DND-41 (cell line): ENCODE data around the gene SIRT6.
"Not testable (repeated sequence)": the region's sequence is repeated elsewhere in the genome, so short reads cannot be mapped to it uniquely, and the experiment has no call there.

Source experiments
- ATAC-seq: fragments of 200-7000 bp; cut with Tn5 transposase; 3 replicates; pipeline ENCODE4 v1.9.1; 2021; ENCODE audit warnings: low read depth; ENCODE audit not compliant: insufficient read depth
- DNase-seq: peaks from one replicate; pipeline ENCODE4 v3.0.0-alpha.2; 2020
- H2AFZ ChIP-seq: 2 replicates; pipeline ENCODE4 v1.6.0; 2012; ENCODE audit warnings: low read depth, low read length
- H3K27ac ChIP-seq: 2 replicates; pipeline ENCODE4 v1.5.1; 2012; ENCODE audit warnings: low read length, inconsistent platforms
- H3K27me3 ChIP-seq: fragments of 200-600 bp; sonication (generic); 2 replicates; pipeline ENCODE4 v1.6.0; 2012; ENCODE audit warnings: low read length, mild to moderate bottlenecking, inconsistent platforms; ENCODE audit not compliant: insufficient read depth, poor library complexity
- H3K36me3 ChIP-seq: 2 replicates; pipeline ENCODE4 v1.5.1; 2012; ENCODE audit warnings: low read length, inconsistent platforms; ENCODE audit not compliant: insufficient read depth
- H3K4me1 ChIP-seq: 2 replicates; pipeline ENCODE4 v1.5.1; 2012; ENCODE audit warnings: mild to moderate bottlenecking, low read length; ENCODE audit not compliant: insufficient read depth
- H3K4me2 ChIP-seq: 2 replicates; pipeline ENCODE4 v1.6.0; 2012; ENCODE audit warnings: mild to moderate bottlenecking, moderate library complexity, low read length, inconsistent platforms; ENCODE audit not compliant: insufficient read depth
- H3K4me3 ChIP-seq, 2 experiments: fragments of 200-600 bp in 1 of 2; shearing (Covaris generic) in 1 of 2; 2 replicates each; pipeline ENCODE4 v1.5.1; 2012 to 2016; ENCODE audit warnings: inconsistent platforms in 2 of 2, low read length in 2 of 2, mild to moderate bottlenecking in 2 of 2, low read depth in 1 of 2, moderate library complexity in 1 of 2
- H3K79me2 ChIP-seq: 2 replicates; pipeline ENCODE4 v1.6.0; 2012; ENCODE audit warnings: low read length, inconsistent platforms; ENCODE audit not compliant: insufficient read depth
- H3K9ac ChIP-seq: 2 replicates; pipeline ENCODE4 v1.6.0; 2012; ENCODE audit warnings: low read depth, mild to moderate bottlenecking, inconsistent platforms, low read length, moderate library complexity
- H3K9me3 ChIP-seq: 2 replicates; pipeline ENCODE4 v1.5.1; 2012; ENCODE audit warnings: low read length, moderate library complexity, mild to moderate bottlenecking, inconsistent platforms; ENCODE audit not compliant: insufficient read depth, severe bottlenecking
- H4K20me1 ChIP-seq: 2 replicates; pipeline ENCODE4 v1.6.0; 2012; ENCODE audit warnings: low read length; ENCODE audit not compliant: insufficient read depth
- EZH2 ChIP-seq: IDR thresholded peaks from 3 replicates; pipeline ENCODE4 v1.6.1; 2012; ENCODE audit warnings: borderline replicate concordance, low read depth, mild to moderate bottlenecking, moderate library complexity, low read length, inconsistent platforms; ENCODE audit not compliant: severe bottlenecking
- TF ChIP-seq, protein P1 (sequence below): IDR thresholded peaks from 2 replicates; pipeline ENCODE4 v1.5.1; 2012; ENCODE audit warnings: borderline replicate concordance, low read length, moderate library complexity, mild to moderate bottlenecking; ENCODE audit not compliant: poor library complexity, severe bottlenecking; ENCODE audit errors: extremely low read depth

SIRT6 gene

DNA sequence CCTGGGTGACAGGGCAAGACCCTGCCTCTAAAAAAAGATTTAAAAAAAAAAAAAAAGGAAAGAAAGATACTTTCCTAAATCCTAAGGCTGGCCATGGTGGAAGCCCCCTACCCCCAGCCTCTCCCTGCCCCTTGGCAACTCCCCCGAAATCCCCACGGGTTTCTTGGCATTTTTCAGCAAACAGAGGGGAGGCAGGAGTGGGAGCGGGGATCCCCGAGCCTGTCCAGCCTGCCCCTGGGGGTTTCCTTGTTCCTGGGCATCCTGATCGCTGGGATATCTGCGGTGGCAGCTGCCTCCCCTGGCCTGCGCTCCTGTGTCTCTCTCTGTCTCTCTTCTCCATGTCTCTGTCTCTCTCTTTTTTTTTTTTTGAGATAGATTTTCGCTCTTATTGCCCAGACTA, 43.5 kb upstream of the SIRT6 start:
- Histone ChIP-seq H3K4me3 (no peak overlapping the region), H3K9ac (no peak overlapping the region)
- no peak for ATAC-seq

GRCh38 chr19:4224470-4224869, 42.1 kb upstream of the SIRT6 start:
- H4K20me1 ChIP-seq: no peaks in the 10 kb centered on the region
- H3K4me1 ChIP-seq: no peaks in the 10 kb centered on the region
- H3K4me2 ChIP-seq: no peak overlapping the region
- no peak overlapping the region for H3K9ac ChIP-seq
- TF ChIP-seq, protein P1, sequence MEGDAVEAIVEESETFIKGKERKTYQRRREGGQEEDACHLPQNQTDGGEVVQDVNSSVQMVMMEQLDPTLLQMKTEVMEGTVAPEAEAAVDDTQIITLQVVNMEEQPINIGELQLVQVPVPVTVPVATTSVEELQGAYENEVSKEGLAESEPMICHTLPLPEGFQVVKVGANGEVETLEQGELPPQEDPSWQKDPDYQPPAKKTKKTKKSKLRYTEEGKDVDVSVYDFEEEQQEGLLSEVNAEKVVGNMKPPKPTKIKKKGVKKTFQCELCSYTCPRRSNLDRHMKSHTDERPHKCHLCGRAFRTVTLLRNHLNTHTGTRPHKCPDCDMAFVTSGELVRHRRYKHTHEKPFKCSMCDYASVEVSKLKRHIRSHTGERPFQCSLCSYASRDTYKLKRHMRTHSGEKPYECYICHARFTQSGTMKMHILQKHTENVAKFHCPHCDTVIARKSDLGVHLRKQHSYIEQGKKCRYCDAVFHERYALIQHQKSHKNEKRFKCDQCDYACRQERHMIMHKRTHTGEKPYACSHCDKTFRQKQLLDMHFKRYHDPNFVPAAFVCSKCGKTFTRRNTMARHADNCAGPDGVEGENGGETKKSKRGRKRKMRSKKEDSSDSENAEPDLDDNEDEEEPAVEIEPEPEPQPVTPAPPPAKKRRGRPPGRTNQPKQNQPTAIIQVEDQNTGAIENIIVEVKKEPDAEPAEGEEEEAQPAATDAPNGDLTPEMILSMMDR: no peak
- TF ChIP-seq EZH2: no peak
- H3K36me3 ChIP-seq: no peaks in the 10 kb centered on the region
- DNase-seq: no peak
- no peaks in the 10 kb centered on the region for H3K9me3 ChIP-seq
- no peak overlapping the region for H3K4me3 ChIP-seq
- H2AFZ ChIP-seq: no peak overlapping the region
- peaks cover 10% of the 10 kb centered on the region for H3K27me3 ChIP-seq
- no peaks in the 10 kb centered on the region for H3K79me2 ChIP-seq
- no peak for ATAC-seq
- H3K27ac ChIP-seq: no peak overlapping the region

More for the DNA sequence above, 43.5 kb upstream of the SIRT6 start:
- Histone ChIP-seq H3K79me2 (no peaks in the 10 kb centered on the region), H3K4me2 (no peak overlapping the region), H3K9me3 (no peaks in the 10 kb centered on the region), H3K27ac (no peak overlapping the region), H2AFZ (no peak overlapping the region), H3K27me3 (peaks cover 10% of the 10 kb centered on the region), H3K36me3 (no peaks in the 10 kb centered on the region), H4K20me1 (no peaks in the 10 kb centered on the region), H3K4me1 (no peaks in the 10 kb centered on the region)
- no peak for TF ChIP-seq EZH2
- TF ChIP-seq, protein P1: no peak
- DNase-seq: no peak

DNA sequence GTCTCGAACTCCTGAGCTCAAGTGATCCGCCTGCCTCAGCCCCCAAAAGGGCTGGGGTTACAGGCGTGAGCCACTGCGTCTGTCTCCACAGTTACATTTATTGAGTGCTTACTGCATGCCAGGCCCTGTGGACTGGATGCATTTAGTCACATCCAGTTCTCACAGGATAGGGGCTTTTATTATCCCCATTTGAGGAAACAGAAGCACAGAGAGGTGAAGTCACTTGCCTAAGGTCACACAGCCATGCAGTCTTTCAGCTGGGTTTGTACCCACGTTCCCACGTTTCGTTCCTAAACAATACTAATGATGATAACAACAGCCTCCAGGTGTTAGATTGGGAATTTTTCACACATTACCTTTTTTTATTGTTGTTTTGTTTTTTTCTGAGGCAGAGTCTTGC, 37.8 kb upstream of the SIRT6 start:
- H3K4me1 ChIP-seq: no peaks in the 10 kb centered on the region
- H3K9ac ChIP-seq: no peak overlapping the region
- H3K27me3 ChIP-seq: no peaks in the 10 kb centered on the region
- no peak overlapping the region for H2AFZ ChIP-seq
- H3K4me3 ChIP-seq: no peak overlapping the region
- H3K4me2 ChIP-seq: no peak overlapping the region
- no peak for ATAC-seq
- H4K20me1 ChIP-seq: no peaks in the 10 kb centered on the region
- H3K36me3 ChIP-seq: no peaks in the 10 kb centered on the region
- no peak for DNase-seq
- no peaks in the 10 kb centered on the region for H3K9me3 ChIP-seq
- H3K27ac ChIP-seq: no peak overlapping the region
- no peaks in the 10 kb centered on the region for H3K79me2 ChIP-seq
- TF ChIP-seq, protein P1: no peak
- TF ChIP-seq EZH2: no peak

DNA sequence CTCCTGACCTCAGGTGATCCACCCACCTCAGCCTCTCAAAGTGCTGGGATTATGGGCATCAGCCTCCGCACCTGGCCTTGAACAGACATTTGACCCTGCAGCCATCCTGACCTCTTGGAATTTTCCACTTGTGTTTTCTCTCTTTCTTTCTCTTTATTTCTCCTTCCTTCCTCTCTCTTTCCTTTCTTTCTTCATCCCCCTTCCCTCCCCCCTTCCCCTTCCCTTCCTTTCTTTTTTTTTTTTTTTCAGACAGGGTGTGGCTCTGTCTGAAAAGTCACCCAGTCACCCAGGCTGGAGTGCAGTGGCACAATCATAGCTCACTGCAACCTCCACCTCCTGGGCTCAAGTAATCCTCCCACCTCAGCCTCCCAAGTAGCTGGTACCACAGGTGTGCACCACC, 36.2 kb upstream of the SIRT6 start:
- not testable (repeated sequence) for H3K4me2 ChIP-seq, ATAC-seq

More for the DNA sequence above, 36.2 kb upstream of the SIRT6 start:
- H3K9me3 ChIP-seq, H2AFZ ChIP-seq, H3K9ac ChIP-seq, H3K27me3 ChIP-seq, H4K20me1 ChIP-seq, H3K79me2 ChIP-seq, H3K36me3 ChIP-seq, DNase-seq, H3K27ac ChIP-seq, H3K4me1 ChIP-seq, H3K4me3 ChIP-seq: not testable (repeated sequence)
